Loucy (cell line): ENCODE results near the gene INPP4A.

ENCODE experiments used
- EZH2phosphoT487 ChIP-seq: fragments of 200-600 bp; IDR thresholded peaks from 2 replicates; pipeline ENCODE4 v1.6.1; 2018; ENCODE audit warnings: antibody characterized with exemption, mild to moderate bottlenecking, moderate library complexity, borderline replicate concordance
- TF ChIP-seq, protein P1 (sequence below): fragments of 200-600 bp; sonication (generic); conservative IDR thresholded peaks from 2 replicates; pipeline ENCODE4 v1.5.1; 2014; ENCODE audit warnings: mild to moderate bottlenecking, antibody characterized with exemption, low read length

DNA sequence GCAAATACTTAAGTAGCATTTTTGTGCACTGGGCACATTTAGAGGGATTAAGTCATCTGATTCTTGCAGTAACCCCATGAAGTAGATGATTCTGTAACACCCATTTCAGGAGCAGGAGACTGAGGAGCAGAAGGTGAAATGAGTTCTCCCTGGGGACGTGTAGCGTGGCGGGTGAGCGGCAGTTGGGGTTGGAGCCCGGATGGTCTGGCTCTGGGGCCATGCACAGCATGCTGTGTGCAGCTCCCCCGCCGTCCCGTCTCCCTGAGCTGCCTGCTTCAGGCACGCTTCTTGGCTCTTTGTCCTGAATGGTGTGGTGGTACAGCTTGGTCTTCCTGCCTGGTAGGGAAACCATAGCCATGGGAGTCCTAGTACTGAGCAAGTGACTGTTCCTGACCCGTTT, 32.4 kb downstream of the INPP4A start:
- TF ChIP-seq, protein P1, sequence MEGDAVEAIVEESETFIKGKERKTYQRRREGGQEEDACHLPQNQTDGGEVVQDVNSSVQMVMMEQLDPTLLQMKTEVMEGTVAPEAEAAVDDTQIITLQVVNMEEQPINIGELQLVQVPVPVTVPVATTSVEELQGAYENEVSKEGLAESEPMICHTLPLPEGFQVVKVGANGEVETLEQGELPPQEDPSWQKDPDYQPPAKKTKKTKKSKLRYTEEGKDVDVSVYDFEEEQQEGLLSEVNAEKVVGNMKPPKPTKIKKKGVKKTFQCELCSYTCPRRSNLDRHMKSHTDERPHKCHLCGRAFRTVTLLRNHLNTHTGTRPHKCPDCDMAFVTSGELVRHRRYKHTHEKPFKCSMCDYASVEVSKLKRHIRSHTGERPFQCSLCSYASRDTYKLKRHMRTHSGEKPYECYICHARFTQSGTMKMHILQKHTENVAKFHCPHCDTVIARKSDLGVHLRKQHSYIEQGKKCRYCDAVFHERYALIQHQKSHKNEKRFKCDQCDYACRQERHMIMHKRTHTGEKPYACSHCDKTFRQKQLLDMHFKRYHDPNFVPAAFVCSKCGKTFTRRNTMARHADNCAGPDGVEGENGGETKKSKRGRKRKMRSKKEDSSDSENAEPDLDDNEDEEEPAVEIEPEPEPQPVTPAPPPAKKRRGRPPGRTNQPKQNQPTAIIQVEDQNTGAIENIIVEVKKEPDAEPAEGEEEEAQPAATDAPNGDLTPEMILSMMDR: no peak
- TF ChIP-seq EZH2phosphoT487: no peak
